ENCODE results near the gene SLC12A1. TPM values are rescaled to one million over a fixed set of nuclear protein-coding genes. Genes with fewer than 3 reads are reported as not detected.
A peak's percentile ranks its signal among the peaks of the same experiment; 100 is the strongest.

The SLC12A1 gene
- total RNA-seq, 1 experiment from 2014 or later: not detected

DNA sequence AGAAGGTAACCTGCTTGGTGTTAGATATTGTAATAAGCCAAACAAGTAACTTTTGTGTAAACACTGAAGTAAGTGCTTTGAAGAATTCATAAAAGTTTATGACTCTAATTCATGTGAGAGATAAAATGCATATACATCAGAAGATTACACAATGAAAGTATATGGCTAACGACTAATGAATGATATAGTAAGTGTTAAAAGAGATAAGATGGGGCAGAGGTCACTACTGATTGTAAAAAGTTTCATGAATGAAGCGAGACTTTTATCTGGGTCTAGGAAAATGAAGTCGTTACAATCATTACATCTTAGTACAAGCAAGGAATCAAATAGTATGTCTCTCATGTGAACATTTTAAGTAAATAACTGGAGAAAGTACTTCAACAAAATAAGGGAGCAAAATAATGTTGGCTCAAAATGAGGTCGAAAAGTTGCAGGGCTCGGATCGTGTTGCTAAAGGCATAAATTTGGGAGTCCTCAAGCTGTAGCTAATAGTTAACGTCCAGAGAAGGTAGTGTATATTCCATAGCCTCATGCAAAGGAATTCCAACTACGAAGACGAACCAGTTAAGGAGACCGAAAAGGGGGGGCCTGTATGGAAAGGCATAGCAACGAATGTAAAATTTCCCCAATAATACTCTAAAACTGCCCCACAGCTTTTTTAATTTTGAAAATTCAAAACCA, 124.1 kb downstream of the SLC12A1 start:
- Histone ChIP-seq H3K9me3 (replicated peaks) (no peaks in the 10 kb centered on the region), H3K4me3 (peak overlapping the region; percentile 96), H3K36me3 (peaks cover 34% of the 10 kb centered on the region), H3K4me1 (replicated peaks) (peaks cover 12% of the 10 kb centered on the region), H3K27ac (peak overlapping the region; percentile 99), H3K27me3 (replicated peaks) (no peaks in the 10 kb centered on the region)
- DNase-seq (ENCODE audit: low read depth in 1 of 2, low spot score in 2 of 2): peak in 1 of 2 experiments; percentile 37

DNA sequence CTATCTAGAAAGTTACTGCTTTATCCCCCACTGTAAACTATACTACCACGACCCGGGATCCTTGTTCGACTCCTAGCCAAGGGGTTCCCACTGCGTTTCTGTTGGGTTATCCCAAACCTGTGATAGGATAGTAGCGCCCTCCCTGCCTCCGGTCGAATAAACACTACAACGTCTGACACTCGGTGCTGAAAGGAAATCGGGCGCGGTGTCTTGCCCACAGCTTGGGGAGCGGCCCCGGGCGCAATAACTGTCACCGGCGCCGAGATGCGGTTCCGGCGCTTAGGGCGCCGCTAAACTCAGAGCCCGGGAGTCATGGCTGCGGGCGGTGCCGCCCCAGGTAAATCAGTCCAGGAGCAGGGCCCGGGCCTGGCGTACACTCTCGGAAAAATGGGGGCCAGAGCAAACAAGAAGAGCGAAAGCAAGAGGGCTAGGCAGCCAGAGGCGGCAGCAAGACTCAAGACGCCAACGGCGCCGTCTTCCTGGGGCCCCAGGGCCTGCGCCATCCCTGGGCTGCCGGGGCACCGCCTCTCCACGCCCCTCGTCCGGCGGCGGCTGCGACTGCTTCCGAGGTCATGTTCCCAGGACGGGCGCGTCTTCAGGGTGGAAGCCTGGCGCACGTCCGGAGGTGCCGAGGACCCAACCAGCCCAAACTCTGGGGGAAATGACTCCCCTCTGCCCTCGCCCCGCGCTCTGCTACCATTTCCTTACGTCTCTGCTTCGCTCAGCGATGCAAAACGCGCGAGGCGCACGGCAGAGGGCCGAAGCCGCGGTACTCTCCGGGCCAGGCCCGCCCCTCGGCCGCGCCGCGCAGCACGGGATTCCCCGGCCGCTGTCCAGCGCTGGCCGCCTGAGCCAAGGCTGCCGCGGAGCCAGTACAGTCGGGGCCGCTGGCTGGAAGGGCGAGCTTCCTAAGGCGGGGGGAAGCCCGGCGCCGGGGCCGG, 125.0 kb downstream of the SLC12A1 start, which contains the start of gene DUT:
Gene DUT (plus strand): TSS at position 575 of the 941 bp plus-strand sequence. CDS start 87 bp downstream, at position 662.
- peaks cover 41% of the 10 kb centered on the region for H3K36me3 ChIP-seq
- H3K4me3 ChIP-seq: peak within 1 kb of the TSS; percentile 96
- H3K4me1 ChIP-seq (replicated peaks): peaks cover 12% of the 10 kb centered on the region
- DNase-seq (ENCODE audit: low read depth in 1 of 2, low spot score in 2 of 2): peak; percentile 83 to 94
- peak within 1 kb of the TSS; percentile 99 for H3K27ac ChIP-seq
- no peaks in the 10 kb centered on the region for H3K27me3 ChIP-seq (replicated peaks)
- no peaks in the 10 kb centered on the region for H3K9me3 ChIP-seq (replicated peaks)

DNA sequence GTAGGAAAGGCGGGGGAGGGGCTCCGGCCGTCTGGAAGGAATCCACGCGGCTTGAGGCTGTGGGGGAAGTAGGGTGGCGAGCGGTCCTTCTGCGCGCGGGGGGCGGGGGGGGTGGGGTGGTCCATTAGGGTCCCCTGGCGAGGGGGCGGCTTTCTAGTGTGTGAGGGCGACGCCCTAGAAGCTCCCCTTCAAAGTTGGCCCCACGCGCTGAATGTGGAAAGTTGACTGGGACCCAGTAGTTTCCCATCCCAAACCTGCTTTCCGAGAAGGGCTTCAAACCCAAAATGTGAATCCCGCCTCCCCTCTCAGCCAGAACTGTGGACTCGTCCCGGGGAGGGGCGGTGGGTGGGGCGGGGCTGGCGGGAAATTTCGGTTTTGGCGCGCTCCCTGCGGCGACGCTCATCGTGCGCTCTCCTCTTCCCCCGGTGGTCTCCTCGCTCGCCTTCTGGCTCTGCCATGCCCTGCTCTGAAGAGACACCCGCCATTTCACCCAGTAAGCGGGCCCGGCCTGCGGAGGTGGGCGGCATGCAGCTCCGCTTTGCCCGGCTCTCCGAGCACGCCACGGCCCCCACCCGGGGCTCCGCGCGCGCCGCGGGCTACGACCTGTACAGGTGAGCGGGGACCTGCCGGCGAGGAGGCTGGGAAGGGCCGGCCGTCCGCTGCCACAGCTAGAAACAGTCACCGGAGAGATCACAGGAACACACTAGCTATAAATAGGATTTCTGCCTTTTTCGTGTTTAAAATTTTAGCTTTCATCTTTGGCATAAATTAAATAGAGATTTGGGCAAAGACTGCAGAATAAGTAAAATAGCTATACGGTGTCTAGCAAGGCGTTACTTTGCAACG, 125.9 kb downstream of the SLC12A1 start:
- Histone ChIP-seq H3K27ac (peak overlapping the region; percentile 99), H3K36me3 (peaks cover 49% of the 10 kb centered on the region), H3K4me1 (replicated peaks) (peaks cover 12% of the 10 kb centered on the region), H3K9me3 (replicated peaks) (no peaks in the 10 kb centered on the region), H3K4me3 (peak overlapping the region; percentile 96), H3K27me3 (replicated peaks) (no peaks in the 10 kb centered on the region)
- DNase-seq (ENCODE audit: low read depth in 1 of 2, low spot score in 2 of 2): peak; percentile 79 to 90

DNA sequence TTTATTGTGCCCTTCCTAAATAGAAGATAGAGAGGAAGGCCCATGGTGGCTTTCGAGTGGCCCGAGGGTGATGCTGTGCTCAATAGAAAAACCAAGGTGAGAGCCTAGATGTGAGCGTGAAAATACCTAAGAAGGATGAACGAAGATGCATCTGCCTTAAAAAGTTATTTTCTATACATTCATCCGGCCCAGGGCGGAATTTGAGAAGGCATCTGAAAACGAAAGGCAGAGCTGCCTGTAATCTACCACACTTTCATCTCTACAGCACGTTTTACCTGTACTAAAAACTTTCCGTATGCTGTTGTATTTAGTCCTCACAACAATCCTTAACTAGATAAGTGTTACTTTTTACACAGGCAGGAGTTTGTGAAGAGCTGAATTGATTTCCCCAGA, 126.5 kb downstream of the SLC12A1 start:
- Histone ChIP-seq H3K4me1 (replicated peaks) (peaks cover 12% of the 10 kb centered on the region), H3K27ac (peak overlapping the region; percentile 99; the same call in 1 of the 2 replicates)
- DNase-seq (ENCODE audit: low read depth in 1 of 2, low spot score in 2 of 2): no peak

DNA sequence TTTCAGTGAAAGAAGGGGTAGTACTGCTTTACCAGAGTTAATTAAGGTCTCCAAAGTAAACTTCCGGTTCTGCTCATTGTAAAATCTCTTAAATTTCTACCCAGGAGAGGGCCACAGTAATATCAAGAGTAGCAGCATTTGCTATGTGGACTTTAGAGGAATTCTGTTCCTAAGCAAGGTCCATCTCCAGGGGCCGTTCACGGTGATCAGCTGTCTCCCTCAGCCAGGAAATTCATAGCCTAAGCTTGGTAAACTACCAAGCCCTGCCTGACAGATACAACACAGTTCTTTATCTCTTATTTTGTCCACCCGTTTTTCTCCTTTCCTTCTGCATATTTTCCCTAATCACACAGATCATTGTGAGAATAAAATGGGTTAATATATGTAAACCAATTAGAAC, 127.4 kb downstream of the SLC12A1 start:
- peaks cover 12% of the 10 kb centered on the region for H3K4me1 ChIP-seq (replicated peaks)
- H3K27ac ChIP-seq: no peak overlapping the region
- H3K9me3 ChIP-seq (replicated peaks): no peaks in the 10 kb centered on the region
- H3K27me3 ChIP-seq (replicated peaks): no peaks in the 10 kb centered on the region
- H3K36me3 ChIP-seq: peaks cover 64% of the 10 kb centered on the region
- no peak overlapping the region for H3K4me3 ChIP-seq
- DNase-seq (ENCODE audit: low read depth in 1 of 2, low spot score in 2 of 2): no peak

More for the DNA sequence above, 126.5 kb downstream of the SLC12A1 start:
- Histone ChIP-seq H3K27me3 (replicated peaks) (no peaks in the 10 kb centered on the region), H3K4me3 (peak overlapping the region; percentile 96), H3K9me3 (replicated peaks) (no peaks in the 10 kb centered on the region), H3K36me3 (peaks cover 55% of the 10 kb centered on the region)

DNA sequence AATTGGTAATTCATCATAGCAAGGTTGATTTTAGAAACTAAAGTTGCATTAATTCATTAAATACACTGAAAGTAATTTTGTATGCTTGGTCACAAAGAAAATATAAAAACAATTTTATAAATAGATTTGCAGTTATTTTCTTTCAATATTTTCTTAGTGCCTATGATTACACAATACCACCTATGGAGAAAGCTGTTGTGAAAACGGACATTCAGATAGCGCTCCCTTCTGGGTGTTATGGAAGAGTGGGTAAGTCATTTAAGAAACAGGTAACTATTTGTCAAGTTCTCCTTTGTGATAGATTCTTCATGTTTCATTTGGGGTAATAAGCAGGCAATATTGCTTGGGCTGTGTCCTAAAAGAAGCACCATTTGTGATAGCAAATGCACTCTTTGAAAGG, 128.2 kb downstream of the SLC12A1 start:
- Histone ChIP-seq H3K4me3 (no peak overlapping the region), H3K27me3 (replicated peaks) (no peaks in the 10 kb centered on the region), H3K27ac (no peak overlapping the region), H3K9me3 (replicated peaks) (no peaks in the 10 kb centered on the region), H3K36me3 (peaks cover 69% of the 10 kb centered on the region), H3K4me1 (replicated peaks) (peaks cover 12% of the 10 kb centered on the region)
- no peak for DNase-seq (ENCODE audit: low read depth in 1 of 2, low spot score in 2 of 2)

DNA sequence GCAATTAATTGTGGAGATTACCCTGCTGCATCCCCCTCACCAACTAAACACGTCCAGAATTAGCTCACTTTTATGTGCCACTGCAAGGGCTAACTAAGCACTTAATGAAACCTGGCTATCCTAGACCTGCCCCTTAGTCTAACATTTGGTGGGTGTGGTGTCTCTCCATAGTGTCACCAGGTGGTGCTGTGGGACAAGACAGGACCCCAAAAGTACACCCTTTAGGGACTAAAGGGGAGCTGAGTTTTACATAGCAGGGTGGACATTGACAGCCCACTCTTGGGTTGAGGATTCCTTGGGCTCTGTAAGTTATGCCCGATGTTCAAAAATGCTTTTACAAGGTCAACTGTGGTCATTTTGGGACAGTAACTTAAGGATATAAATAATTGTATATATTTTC, 130.8 kb downstream of the SLC12A1 start:
- Histone ChIP-seq H3K9me3 (replicated peaks) (no peaks in the 10 kb centered on the region), H3K4me1 (replicated peaks) (peaks cover 12% of the 10 kb centered on the region), H3K27ac (no peak overlapping the region), H3K27me3 (replicated peaks) (no peaks in the 10 kb centered on the region), H3K36me3 (peaks cover 88% of the 10 kb centered on the region), H3K4me3 (no peak overlapping the region)
- DNase-seq (ENCODE audit: low read depth in 1 of 2, low spot score in 2 of 2): no peak

DNA sequence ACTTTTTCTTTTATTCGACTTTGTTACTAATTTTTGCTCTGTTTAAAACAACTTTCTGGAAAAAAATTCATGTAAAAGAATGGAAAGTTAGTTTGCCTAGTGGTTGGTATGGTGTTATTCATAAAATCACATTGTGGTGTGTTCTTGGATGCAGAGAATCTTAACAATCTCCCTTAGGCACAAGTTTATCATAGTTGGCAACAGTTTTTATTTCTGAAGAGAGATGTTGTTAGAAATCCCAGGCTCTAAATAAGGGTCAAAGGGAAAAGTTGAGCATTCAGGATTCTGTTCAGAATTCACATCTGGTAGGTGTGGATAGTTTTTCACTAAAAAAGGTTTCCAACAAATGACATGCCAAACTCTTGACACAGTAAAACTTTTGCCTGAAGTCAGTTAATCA, 131.5 kb downstream of the SLC12A1 start:
- no peak for DNase-seq (ENCODE audit: low read depth in 1 of 2, low spot score in 2 of 2)
- H3K27me3 ChIP-seq (replicated peaks): no peaks in the 10 kb centered on the region

DNA sequence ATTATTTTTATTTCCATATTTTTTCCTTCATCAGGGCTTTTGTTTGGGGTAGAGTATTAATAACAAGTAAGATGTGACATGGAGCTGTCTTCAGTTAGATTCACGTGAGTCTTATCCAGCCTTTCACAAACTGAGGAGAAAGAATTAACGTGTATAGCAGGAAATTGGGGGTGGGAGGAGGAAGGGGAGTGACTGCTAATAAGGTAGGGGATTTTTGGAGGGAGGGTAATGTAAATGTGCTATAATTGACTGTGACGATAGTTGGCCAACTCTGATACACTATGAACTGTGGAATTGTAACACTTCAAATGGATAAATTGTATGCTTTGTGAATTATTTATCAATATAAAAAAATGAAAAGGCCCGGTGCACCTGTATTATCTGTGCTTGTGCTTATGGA, 134.0 kb downstream of the SLC12A1 start:
- Histone ChIP-seq H3K4me3 (no peak overlapping the region), H3K9me3 (replicated peaks) (no peaks in the 10 kb centered on the region), H3K36me3 (peaks cover 80% of the 10 kb centered on the region), H3K27ac (no peak overlapping the region), H3K4me1 (replicated peaks) (no peaks in the 10 kb centered on the region), H3K27me3 (replicated peaks) (no peaks in the 10 kb centered on the region; the same call in 1 of the 2 replicates)
- no peak for DNase-seq (ENCODE audit: low read depth in 1 of 2, low spot score in 2 of 2)

More for the DNA sequence above, 131.5 kb downstream of the SLC12A1 start:
- Histone ChIP-seq H3K4me3 (no peak overlapping the region), H3K36me3 (peaks cover 90% of the 10 kb centered on the region), H3K27ac (no peak overlapping the region), H3K4me1 (replicated peaks) (peaks cover 7% of the 10 kb centered on the region), H3K9me3 (replicated peaks) (no peaks in the 10 kb centered on the region)

DNA sequence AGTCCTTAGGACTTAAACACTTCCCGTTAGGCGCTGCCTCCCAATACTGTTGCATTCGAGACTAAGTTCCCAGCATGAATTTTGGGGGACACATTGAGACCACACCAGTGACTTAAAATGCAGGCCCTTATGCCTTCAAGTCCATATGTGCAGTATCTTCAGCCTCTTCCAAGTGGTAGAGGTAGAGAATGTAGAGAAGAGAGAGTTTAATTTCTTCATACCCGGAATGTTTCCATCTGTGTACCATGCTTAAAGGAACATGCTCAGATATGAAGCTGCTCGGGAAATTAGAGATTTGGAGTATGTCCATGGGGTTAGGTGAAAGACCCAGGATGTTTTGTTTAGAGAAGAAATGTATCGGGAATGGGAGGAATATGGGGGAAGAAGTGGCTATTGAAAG, 137.8 kb downstream of the SLC12A1 start:
- Histone ChIP-seq H3K4me3 (no peak overlapping the region), H3K36me3 (peaks cover 46% of the 10 kb centered on the region), H3K4me1 (replicated peaks) (no peaks in the 10 kb centered on the region), H3K27me3 (replicated peaks) (no peaks in the 10 kb centered on the region; the same call in 1 of the 2 replicates), H3K9me3 (replicated peaks) (no peaks in the 10 kb centered on the region), H3K27ac (no peak overlapping the region)
- DNase-seq (ENCODE audit: low read depth in 1 of 2, low spot score in 2 of 2): no peak

DNA sequence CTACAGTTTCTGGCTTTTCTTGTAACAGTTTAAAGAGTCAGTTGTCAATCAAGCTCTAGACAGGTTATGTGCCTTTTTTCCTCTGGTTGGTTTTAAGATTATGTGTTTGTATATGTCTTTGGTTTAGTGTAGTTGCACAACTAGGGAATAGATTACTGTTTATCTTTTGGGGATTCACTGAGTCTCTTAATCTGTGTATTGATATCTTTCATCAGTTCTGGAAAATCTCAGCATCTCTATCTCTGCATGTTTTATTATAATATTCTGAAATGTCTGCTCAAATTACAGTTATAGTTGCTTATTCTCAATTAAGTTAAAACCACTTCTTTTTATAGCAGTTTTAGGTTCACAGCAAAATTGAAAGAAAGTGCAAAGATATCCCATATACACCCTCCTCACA, 139.4 kb downstream of the SLC12A1 start:
- Histone ChIP-seq H3K4me1 (replicated peaks) (no peaks in the 10 kb centered on the region), H3K27me3 (replicated peaks) (no peaks in the 10 kb centered on the region; the same call in 1 of the 2 replicates), H3K27ac (no peak overlapping the region), H3K9me3 (replicated peaks) (no peaks in the 10 kb centered on the region), H3K4me3 (no peak overlapping the region), H3K36me3 (peaks cover 32% of the 10 kb centered on the region)
- no peak for DNase-seq (ENCODE audit: low read depth in 1 of 2, low spot score in 2 of 2)

DNA sequence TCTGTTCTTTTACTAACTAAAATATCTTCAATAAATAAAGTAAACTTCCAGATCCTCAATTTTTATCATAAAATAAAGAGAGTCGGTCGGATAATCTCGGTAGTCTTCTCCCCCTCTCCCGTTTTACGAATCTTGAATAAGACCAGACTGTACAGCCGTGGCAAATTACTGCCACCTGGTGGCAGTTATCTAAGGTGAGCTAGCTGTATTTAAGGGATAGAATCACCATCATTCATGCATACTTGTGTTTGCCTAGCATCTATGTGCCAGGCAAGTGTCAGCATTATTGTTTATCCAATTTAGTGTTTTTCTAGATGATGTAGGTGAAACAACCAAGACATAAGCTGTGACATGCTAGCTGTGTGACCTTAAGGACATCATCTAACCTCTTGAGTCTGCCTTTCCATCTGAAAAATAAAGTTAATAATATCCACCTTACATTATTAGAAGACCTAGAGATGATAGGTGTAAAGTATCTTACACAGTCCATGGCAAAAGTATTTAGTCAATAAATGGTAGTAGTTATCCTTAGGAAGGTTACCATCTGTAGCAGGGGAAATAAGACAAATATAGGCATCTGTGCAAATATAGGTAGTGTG, 146.5 kb downstream of the SLC12A1 start:
- H3K36me3 ChIP-seq: no peaks in the 10 kb centered on the region
- H3K4me3 ChIP-seq: no peak overlapping the region
- DNase-seq (ENCODE audit: low read depth in 1 of 2, low spot score in 2 of 2): peak; percentile 57 to 60
- H3K27me3 ChIP-seq (replicated peaks): no peaks in the 10 kb centered on the region
- no peaks in the 10 kb centered on the region for H3K4me1 ChIP-seq (replicated peaks)
- H3K9me3 ChIP-seq (replicated peaks): no peaks in the 10 kb centered on the region
- no peak overlapping the region for H3K27ac ChIP-seq
